WTC11 (cell line): ENCODE results near the gene ADAD2.

Source experiments
- CREB1 ChIP-seq: sonication (generic); formaldehyde crosslinking; IDR thresholded peaks from 2 replicates; pipeline ENCODE4 v1.8.0; 2023; ENCODE audit warnings: mild to moderate bottlenecking, missing genetic modification reagents
- CTCF ChIP-seq: fragments of 200-600 bp; IDR thresholded peaks from 2 replicates; pipeline ENCODE4 v1.8.0; 2022; ENCODE audit warnings: antibody characterized with exemption
- JUN ChIP-seq: sonication (generic); formaldehyde crosslinking; IDR thresholded peaks from 2 replicates; pipeline ENCODE4 v1.8.0; 2023; ENCODE audit warnings: mild to moderate bottlenecking, missing genetic modification reagents

DNA sequence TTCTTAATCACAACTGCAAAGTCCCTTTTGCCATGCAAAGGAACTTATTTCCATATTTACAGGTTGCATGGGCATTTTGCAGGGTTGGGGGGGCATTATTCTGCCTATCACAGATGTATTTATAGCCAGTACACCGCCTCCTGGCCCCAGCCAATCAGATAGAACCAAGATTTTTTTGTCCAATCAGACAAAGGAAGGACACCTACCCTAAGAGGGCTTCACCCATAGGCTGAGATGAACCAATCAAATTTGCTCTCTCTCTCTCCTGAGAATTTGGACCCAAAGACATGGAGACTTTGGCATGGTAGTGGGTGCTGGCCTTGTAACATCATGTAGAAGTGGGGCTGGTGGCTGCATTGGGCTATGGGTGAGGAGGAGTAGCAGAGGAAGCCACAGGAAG is 52.8 kb downstream of the ADAD2 start:
- TF ChIP-seq JUN (CRISPR knock-in tag), result no peak
- no peak for TF ChIP-seq CTCF
- no peak for TF ChIP-seq CREB1 (CRISPR knock-in tag)
